ENCODE measurements around the gene DISP3.

DISP3 gene

GRCh38 chr1:11474826-11475225 is 4.1 kb upstream of the DISP3 start:
- TF ChIP-seq, protein P1, sequence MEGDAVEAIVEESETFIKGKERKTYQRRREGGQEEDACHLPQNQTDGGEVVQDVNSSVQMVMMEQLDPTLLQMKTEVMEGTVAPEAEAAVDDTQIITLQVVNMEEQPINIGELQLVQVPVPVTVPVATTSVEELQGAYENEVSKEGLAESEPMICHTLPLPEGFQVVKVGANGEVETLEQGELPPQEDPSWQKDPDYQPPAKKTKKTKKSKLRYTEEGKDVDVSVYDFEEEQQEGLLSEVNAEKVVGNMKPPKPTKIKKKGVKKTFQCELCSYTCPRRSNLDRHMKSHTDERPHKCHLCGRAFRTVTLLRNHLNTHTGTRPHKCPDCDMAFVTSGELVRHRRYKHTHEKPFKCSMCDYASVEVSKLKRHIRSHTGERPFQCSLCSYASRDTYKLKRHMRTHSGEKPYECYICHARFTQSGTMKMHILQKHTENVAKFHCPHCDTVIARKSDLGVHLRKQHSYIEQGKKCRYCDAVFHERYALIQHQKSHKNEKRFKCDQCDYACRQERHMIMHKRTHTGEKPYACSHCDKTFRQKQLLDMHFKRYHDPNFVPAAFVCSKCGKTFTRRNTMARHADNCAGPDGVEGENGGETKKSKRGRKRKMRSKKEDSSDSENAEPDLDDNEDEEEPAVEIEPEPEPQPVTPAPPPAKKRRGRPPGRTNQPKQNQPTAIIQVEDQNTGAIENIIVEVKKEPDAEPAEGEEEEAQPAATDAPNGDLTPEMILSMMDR (conservative IDR thresholded peaks at IDR 0.05; ENCODE audit: low read depth) = no peak
- no peak overlapping the region for H3K27ac ChIP-seq
- POLR2A ChIA-PET (ENCODE audit: low non-redundant PET) = no interaction called here

DNA sequence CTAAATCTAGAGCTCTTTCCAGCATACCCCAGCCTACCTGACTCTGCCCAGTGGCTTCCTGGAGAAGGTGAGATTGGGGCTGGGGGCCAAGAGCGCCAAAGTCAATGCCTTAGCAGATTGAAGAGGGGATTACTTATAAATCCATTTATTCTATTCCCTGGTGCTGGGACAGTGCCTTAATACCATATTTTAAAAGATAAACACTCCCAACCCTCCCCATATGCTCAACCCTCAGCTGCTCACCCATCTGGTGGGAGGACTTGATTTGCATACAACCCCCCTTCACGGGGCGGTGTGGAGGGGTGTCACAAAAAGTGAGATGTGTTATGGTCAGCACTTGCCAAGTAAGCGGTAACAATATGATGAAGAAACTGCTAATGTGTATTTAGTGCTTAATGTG is 3.2 kb upstream of the DISP3 start:
- ChIA-PET CTCF (interaction anchor here (1.1 kb wide), 1 partner anchor 169 kb away, joined by 3 read pairs; no protein-coding TSS in a partner anchor), POLR2A (ENCODE audit: low non-redundant PET) (no interaction called here)
- TF ChIP-seq, protein P1 (conservative IDR thresholded peaks at IDR 0.05; ENCODE audit: low read depth) = no peak
- H3K27ac ChIP-seq = no peak overlapping the region
- no peak for DNase-seq (ENCODE audit: low spot score)

More at GRCh38 chr1:11474826-11475225, 4.1 kb upstream of the DISP3 start:
- no peak for DNase-seq (ENCODE audit: low spot score)
- CTCF ChIA-PET = interaction anchor here (1.1 kb wide), 1 partner anchor 170 kb away, joined by 3 read pairs; no protein-coding TSS in a partner anchor

DNA sequence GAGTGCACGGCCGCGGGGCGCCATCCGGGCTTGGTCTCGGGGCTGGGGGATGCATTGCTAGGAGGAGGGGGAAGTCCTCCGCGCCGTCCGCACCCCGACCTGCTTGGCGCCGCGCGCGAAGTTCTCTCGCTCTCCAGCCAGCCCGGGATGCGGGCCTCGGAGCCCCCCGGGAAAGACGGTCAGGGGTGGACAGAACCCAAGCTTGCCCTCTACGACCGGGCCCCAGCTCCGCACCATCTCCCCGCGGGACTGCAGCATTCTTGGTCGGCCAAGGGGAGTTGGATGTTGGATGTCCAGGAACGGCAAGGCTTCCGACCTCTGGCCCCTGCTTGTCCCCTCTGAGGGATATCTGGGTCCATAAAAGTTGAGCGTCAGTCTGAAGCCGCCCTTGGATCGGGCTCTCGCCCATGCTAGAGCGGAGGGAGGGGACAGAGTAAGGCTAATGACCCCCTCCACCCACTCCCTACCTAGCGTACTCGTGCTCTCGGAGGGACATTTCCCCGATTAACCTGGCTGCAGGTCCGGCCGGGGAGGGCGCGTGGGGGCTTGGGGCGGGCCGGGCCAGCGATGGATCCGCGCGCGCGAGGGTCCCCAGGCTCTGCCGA is 522 bp downstream of the DISP3 start:
- POLR2A ChIA-PET (ENCODE audit: low non-redundant PET) = no interaction called here
- TF ChIP-seq, protein P1 (conservative IDR thresholded peaks at IDR 0.05; ENCODE audit: low read depth) = no peak
- CTCF ChIA-PET = no interaction called here
- no peak for DNase-seq (ENCODE audit: low spot score)
- no peak overlapping the region for H3K27ac ChIP-seq

DNA sequence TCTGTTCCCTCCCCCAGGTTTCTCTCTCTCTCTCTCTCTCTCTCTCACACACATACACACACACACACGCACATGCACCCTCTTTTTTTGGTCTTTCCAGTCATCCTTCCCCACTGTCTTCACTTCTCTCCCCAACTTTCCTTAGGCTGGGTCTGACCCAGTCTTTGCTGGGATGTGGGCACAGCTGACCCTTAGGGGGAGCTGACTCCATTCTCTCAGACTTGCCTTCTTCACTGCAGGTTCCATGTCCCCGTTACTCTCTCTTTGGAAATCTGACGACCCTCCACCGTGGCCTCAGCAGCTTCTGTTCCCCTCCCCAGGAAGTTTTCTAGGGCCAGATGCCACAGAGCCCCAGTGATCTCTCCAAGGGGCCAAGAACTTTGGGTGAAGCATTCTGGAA is 2.1 kb downstream of the DISP3 start:
- DNase-seq (ENCODE audit: low spot score) = no peak
- ChIA-PET POLR2A (ENCODE audit: low non-redundant PET) (interaction anchor here (0.7 kb wide), 1 partner anchor 135 kb away, joined by 3 read pairs; no protein-coding TSS in a partner anchor), CTCF (interaction anchor here (0.5 kb wide), 1 partner anchor 417 kb away, joined by 4 read pairs; no protein-coding TSS in a partner anchor)
- no peak overlapping the region for H3K27ac ChIP-seq
- TF ChIP-seq, protein P1 (conservative IDR thresholded peaks at IDR 0.05; ENCODE audit: low read depth) = no peak

DNA sequence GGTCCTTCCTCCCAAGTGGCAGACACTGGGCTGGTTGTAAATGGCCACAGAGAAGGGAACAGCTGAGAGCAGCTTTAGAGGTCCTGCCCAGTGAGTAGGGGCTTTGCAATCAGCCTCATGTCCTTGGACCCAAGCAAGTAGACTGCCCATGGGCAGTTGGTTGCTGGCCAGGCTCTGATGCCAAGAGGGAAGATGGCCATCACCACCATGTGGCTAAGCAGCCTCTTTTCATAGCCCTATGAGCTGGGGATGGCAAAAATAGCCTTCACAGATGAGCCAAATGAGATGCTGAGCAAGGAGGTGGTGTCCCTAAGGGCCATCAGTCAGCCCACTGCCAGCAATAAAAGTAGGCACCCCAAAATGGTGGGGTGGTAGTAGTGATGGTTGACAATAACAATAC is 3.2 kb downstream of the DISP3 start:
- POLR2A ChIA-PET (ENCODE audit: low non-redundant PET) = no interaction called here
- no peak overlapping the region for H3K27ac ChIP-seq
- TF ChIP-seq, protein P1 (conservative IDR thresholded peaks at IDR 0.05; ENCODE audit: low read depth) = no peak
- CTCF ChIA-PET = no interaction called here
- no peak for DNase-seq (ENCODE audit: low spot score)

DNA sequence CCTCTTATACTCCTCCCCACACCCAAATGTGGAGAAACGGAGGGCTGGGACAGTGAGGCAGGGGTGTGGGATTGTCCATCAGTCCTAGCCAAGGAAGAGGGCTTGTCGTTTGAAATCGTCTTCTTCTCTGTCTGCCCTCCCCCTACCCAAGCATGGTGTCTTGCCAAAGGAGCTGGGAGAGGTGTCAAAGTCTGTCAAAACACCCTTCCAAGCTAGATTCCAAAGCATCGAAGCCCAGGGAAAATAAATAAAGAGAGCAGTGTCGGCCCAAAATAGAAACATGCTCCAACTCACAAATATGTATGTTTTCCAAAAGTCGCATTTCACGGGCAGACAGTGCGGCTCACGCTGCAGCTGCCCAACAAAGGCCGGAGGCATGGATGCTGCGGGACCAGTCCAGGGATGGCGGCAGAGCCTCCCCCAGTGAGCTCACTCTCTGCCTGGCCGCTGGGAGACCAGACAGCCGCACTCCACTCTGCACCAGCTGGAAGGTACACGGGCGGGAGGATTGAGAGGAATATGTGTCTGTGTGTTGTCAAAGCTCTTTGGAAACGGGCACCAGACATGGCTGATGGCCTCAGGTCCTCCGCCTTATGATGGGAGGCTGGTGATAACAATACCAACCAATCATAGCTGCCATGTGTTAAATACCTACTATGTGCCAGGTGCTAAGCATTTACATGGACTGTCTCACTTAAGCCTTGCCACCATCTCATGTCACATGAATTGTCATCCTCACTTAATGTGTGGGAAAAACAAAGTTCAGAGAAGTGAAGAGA is 3.9 kb downstream of the DISP3 start:
- ChIA-PET POLR2A (ENCODE audit: low non-redundant PET) (no interaction called here), CTCF (no interaction called here)
- H3K27ac ChIP-seq = no peak overlapping the region
- no peak for DNase-seq (ENCODE audit: low spot score)
- TF ChIP-seq, protein P1 (conservative IDR thresholded peaks at IDR 0.05; ENCODE audit: low read depth) = no peak
